Stimulated activated CD8-positive, alpha-beta memory T cell treated with anti-CD3 and anti-CD28 coated beads, Interleukin-2, amount 100 ng/mL, for 1 hour (primary cell): ENCODE data around the gene CNPY4.
A peak's percentile ranks its signal among the peaks of the same experiment; 100 is the strongest.

Experiments
- DNase-seq, 2 donors: peaks; one replicate each; pipeline ENCODE4 v3.0.0-alpha.2; 2020; ENCODE audit warnings: low read depth in 2 of 2

The CNPY4 gene

GRCh38 chr7:100091411-100092181 lies 27.8 kb upstream of the CNPY4 start:
- DNase-seq = no peak

DNA sequence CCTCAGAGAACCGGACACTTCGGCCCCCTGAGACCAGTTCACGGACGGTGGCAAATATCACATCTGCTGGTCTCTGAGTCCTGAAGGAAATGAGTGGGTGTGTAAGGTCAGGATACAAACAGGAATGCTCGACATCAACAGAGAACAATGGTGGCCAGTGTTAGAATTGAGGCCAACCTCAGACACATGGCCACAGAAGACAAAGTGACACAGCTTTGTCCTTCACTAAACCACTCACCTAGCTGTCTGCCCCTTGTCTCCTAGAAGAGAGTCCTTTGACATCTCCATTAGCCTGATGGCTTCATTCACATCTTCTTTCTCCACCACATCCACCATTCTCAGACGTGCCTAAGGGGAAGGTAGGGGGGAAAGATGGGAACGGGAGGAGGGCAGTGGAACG lies 26.4 kb upstream of the CNPY4 start:
- no peak for DNase-seq

DNA sequence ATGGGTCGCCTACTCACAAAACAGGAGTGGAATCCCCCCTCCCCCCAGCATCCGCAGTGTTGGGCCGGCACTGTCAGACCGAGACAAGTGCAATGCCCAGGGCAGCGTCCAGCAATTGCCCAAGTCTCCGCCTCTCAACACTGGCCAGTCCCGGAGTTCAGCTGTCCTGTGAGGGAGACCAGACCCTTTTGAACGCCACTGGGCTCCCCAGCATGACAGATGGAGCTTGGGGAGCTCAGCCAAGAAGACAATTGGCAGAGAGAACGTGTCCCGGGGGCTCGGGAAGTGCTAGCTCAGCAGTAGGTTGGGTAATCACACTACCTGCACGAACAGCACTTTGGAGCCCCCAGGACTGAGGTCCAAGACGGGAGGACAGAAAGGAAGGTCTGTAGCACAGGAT lies 25.9 kb upstream of the CNPY4 start:
- no peak for DNase-seq

DNA sequence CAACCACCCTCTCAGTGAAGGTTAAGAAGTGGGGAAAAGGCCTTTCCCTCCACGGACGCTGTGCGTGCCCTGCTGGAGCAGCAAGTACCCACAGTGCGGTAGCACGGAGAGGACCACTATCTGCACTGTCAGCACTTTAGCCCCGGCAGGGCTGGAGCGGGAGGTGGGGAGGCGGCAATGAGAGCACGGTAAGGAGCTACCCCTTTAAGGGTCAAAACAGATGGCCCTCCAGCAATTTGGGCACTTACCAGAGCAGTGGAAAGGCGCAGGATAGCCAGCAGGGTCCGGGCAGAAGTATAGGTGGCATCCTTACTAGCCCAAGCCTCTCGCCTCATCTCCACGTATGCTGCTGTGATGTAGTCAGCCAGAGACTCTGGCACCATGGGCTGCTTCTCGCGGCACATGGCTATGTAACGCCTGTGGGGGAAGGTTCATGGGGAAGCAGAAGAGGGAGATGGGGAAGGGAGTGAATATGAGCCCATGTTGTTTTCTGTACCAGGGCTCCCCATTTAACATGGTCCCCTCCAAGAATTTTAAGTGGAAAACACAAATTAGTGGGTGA lies 25.4 kb upstream of the CNPY4 start:
- DNase-seq = no peak

DNA sequence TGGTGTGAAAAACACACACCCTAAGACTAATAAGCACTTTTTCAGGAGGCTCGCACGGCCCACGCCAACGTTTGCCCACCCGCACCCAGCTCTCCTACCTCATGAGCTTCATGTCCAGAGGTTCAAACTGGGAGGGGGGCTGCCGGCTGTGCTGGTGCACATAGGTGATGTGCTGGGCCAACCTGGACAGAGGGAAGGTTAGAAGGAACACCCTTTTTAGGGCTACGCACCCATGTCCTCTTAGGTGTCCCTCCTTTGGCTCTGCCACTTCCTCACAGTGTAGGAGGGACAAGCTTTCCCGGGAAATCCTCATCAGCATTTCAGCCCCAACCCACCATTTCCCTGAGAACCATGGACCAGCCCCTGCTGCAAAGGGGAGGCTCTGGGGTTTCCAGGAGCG lies 24.1 kb upstream of the CNPY4 start:
- DNase-seq = no peak

GRCh38 chr7:100095704-100096103 lies 23.7 kb upstream of the CNPY4 start:
- no peak for DNase-seq

DNA sequence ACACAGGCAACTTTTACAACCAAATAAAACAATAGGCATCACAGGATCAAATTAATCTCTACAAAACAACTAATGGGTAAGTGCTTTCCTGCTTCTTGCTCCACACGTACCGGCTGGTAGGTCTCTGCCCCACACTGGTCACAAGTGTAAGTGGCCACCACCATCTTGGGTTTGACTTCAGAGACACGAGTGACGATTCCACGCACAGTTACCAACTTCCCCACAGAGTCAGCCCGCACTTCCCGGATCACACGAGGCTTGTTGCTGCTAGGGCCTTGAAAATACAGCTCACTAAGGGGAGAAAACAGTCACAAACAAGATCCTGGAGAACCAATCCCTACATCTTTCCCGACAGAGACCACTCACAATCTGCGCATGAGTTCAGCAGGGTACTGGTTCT lies 20.5 kb upstream of the CNPY4 start:
- no peak for DNase-seq

- DNase-seq = no peak
These were observed 20.0 kb upstream of the CNPY4 start for GRCh38 chr7:100099452-100099851.

DNA sequence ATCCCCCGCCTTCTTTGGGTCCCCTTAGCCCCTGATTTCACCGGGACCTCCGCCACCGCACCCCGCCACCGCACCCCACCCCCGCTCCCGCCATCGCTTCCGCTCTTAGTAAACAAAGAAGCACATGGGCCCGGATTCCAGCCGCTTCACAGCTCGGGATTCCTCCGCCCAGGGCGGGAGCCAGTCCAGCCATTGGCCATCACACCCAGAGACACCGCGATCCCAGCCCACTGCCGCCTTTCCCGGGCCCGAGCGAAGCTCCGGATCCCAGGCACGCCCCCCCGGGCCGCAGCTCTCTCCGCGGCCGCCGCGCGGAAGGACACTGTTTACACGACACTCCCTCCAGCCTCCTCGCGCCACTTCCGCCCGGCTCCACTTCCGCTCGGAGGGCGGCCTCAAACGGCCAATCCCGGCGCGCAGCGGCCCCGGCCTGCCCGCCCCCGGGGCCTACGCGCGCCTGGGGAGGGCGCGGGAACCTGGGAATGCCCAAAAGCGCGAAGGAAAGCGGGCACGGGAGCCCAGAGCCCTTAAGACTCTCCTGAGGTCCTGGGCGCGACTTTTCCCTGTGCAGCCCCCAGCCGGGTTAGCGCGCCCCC lies 18.9 kb upstream of the CNPY4 start:
- peak; percentile 65 to 73 for DNase-seq

GRCh38 chr7:100101016-100101862 lies 18.2 kb upstream of the CNPY4 start, which contains the start of the genes AP4M1 and MCM7:
Gene AP4M1, plus strand, starts transcription at chr7:100101643. Its CDS starts 72 bp downstream, at chr7:100101715.
Gene MCM7, minus strand, starts transcription at chr7:100101397. Its CDS starts 103 bp downstream, at chr7:100101294.
- DNase-seq = peak; percentile 89 to 92

DNA sequence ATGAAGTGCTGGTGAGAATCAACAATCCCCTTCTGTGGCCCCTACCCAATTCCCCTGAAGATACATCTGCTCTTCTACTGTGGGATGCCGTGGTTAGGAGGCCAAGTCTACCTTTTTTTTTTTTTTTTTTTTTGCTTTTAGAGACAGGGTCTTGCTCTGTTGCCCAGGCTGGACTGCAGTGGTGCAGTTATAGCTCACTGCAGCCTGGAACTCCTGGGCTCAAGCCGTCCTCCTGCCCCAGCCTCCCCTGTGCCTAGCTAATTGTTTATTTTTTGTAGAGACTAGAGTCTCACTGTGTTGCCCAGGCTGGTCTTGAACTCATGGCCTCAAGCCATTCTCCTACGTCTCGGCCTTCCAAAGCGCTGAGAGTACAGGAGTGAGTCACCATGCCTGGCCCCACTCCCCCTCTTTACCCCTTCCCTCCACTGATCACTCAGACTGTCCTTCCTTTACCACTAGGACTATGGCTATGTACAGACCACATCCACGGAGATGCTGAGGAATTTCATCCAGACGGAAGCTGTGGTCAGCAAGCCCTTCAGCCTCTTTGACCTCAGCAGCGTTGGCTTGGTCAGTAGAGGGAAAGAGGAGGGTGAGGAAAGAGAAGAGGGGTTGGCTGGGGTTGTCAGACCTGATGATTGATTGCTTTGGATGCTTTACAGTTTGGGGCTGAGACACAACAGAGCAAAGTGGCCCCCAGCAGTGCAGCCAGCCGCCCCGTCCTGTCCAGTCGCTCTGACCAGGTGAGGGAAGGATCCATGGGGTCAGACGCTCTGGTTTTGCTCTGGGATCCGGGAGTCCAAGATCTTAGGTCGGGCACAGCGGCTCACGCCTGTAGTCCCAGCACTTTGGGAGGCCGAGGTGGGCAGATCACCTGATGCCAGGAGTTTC lies 16.2 kb upstream of the CNPY4 start:
- no peak for DNase-seq

GRCh38 chr7:100105534-100105933 lies 13.9 kb upstream of the CNPY4 start:
- DNase-seq = no peak

- DNase-seq = no peak
These were observed 12.8 kb upstream of the CNPY4 start for GRCh38 chr7:100106633-100107032.

DNA sequence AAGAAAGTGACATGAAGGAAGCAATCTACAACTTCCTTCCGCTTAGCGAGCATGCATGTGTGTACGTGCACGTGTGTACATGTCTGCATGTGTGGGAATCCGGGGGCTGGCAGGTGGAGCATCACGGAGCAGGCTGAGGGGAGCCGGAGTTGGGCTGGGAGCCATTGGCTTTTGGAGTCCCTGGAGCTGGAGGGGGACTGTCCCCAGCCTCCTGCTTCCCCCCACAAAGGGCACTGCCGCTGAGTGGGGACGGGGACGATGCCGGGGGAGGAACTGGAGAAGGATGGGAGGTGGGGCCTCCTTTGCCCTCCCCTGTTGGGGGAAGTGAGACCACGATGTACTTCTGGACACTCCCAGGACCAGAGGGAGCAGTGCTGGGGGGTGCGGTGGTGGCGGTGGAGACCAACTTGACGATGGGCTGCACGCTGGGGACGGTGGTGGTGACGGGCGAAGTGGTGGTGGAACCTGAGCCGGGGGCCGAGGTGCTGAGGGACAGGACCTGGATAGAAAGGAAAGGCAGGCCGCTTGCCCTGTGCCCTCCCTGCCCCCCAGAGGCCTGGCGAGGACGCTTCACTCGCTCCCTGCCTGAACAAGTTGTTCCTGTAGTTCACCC lies 12.2 kb upstream of the CNPY4 start:
- no peak for DNase-seq

- no peak for DNase-seq
These were observed 11.5 kb upstream of the CNPY4 start for GRCh38 chr7:100107890-100108289.

DNA sequence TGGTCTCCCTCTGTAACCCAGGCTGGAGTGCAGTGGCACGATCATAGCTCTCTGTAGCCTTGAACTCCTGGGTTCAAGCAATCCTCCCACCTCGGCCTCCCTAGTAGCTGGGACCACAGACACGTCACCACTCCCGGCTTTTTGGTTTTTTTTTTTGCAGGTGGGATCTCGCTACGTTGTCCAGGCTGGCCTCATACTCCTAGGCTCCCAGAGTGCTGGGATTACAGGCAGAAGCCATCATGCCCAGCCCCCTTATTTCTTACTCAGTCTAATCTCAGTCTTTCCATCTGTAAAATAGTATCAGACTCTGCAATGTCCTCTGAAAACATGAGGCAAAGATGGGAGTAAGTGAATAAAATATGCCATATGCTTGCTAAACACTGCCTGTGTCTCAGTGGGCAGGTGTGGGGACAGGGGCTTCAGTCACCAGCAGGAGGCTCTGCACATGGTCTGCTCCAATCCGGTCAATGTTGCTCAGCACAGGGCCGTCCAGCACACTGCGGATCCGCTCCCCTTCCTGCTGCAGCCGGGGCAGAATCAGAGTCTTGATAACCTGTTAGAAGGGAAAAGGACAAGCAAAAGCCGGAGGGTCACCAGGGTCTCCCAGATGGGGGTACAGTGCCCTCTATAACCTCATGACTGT lies 9.8 kb upstream of the CNPY4 start:
- DNase-seq = no peak

DNA sequence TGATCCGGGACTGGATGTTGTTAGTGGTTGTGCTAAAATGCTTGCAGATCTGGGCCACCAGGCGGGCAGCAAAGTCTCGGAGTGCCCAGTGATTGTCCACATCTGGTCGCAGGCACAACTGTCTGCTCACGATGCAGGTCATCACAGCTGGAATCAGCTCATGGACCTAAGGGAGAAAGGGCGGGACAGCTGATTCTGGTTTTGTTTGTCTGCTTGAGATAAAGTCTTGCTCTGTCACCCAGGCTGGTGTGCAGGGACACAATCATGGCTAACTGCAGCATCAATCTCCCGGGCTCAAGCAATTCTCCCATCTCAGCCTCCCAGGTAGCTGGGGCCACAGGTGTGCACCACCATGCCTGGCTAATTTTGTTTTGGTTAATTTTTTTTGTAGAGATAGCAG lies 8.3 kb upstream of the CNPY4 start:
- DNase-seq = no peak

- no peak for DNase-seq
These were observed 7.5 kb upstream of the CNPY4 start for GRCh38 chr7:100111914-100112313.

DNA sequence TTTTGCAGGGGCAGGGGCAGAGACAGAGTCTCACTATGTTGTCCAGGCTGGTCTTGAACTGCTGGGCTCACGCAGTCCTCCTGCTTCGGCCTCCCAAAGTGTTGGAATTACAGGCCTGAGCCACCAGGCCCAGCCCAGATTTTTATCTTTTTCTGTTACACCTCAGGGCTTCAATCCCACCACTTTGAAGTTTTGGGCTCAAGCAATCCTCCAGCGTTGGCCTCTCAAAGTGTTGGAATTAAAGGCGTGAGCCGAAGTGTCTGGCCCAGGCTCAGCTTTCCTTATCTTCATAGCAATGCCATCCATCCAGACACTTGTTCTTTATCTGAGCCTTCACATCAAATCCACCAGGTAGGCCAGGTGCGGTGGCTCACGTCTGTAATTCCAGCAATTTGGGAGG lies 4.4 kb upstream of the CNPY4 start:
- DNase-seq = no peak

DNA sequence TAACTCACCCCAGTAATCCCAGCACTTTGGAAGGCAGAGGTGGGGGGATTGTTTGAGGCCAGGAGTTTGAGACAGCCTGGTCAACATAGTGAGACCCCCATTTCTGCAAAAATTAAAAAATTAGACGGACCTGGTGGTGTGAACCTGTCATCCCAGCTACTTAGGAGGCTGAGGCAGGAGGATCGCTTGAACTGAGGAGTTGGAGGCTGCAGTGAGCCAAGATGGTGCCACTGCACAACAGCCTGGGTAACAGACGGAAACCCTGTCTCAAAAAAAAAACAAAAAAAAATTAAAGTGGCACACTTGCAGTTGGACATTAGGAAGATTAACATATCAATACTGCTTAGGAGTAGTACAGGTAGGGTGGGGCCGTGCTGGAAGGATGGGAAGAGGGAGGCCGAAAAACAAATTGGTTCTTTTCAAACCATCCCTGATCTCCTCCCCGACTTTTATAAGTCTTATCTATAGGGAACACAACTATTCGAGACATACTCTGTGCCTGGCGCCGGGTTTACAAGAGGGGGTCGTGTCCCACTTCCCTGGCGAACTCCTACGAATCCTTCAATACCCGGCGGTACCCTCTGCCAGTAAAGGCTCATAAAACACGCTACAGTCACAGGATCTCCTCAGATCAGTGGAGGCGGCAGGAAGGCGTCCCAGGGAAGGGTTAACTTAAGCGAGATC lies 904 bp upstream of the CNPY4 start:
- no peak for DNase-seq
